Cardiac fibroblast (primary cell): ENCODE results near the gene IL19.
"Not testable (repeated sequence)": the region's sequence is repeated elsewhere in the genome, so short reads cannot be mapped to it uniquely, and the experiment has no call there.

Experiments used
- DNase-seq, 2 donors: peaks; one replicate each; pipeline versions ENCODE4 v3.0.0 to v3.0.0-alpha.2; 2010; ENCODE audit warnings: low read depth in 2 of 2
- H3K4me3 ChIP-seq, 2 donors: replicated peaks in 1 of 2; 1 replicate in 1 of 2; 2 replicates in 1 of 2; pipeline ENCODE4 v1.5.1; 2011; ENCODE audit warnings: low read depth in 2 of 2, low read length in 2 of 2, mild to moderate bottlenecking in 2 of 2, moderate library complexity in 1 of 2
- TF ChIP-seq, protein P1 (sequence below): IDR thresholded peaks from one replicate; pipeline ENCODE4 v1.5.1; 2011; ENCODE audit warnings: low read depth, mild to moderate bottlenecking, low read length, inconsistent platforms

IL19 gene

DNA sequence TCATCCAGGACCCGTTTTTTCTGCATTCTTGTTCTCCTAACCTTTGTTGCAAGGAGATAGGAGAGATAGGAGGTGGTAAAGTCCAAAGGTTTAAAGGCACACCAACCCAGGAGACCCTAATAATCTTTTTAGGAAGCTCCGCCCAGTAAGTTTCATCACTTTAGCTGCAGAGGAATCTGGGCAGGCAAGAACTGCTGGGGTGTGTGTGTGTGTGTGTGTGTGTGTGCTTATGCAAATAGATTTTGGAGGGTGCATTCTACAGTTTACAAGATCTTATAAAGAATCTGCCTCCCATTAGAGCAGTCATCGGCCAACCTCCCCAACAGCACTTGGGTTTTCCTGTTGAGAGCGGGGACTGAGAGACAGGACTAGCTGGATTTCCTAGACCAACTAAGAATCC is 5.7 kb downstream of the IL19 start:
- DNase-seq = peak in 1 of 2 donors; percentile 53
- H3K4me3 ChIP-seq = no peak overlapping the region
- TF ChIP-seq, protein P1, sequence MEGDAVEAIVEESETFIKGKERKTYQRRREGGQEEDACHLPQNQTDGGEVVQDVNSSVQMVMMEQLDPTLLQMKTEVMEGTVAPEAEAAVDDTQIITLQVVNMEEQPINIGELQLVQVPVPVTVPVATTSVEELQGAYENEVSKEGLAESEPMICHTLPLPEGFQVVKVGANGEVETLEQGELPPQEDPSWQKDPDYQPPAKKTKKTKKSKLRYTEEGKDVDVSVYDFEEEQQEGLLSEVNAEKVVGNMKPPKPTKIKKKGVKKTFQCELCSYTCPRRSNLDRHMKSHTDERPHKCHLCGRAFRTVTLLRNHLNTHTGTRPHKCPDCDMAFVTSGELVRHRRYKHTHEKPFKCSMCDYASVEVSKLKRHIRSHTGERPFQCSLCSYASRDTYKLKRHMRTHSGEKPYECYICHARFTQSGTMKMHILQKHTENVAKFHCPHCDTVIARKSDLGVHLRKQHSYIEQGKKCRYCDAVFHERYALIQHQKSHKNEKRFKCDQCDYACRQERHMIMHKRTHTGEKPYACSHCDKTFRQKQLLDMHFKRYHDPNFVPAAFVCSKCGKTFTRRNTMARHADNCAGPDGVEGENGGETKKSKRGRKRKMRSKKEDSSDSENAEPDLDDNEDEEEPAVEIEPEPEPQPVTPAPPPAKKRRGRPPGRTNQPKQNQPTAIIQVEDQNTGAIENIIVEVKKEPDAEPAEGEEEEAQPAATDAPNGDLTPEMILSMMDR = no peak

DNA sequence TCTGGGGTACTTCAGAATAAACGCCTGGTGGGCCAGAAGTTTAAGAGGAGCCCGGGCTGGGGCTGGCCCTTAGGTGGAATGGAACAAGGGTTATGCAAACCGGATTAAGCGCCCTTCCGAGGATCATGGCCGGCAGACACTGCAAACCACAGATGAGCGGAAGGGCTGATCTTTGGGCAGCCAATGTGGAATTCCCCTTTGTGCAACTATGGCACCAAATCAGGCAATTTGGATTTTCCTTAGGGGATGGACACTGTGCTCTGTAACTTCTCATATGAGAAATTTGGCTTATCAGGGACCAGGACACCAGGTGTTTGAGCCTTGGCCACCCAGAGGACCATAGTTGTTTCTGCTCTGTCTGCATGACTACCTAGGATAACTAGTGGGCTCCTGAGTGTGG is 7.5 kb downstream of the IL19 start:
- no peak overlapping the region for H3K4me3 ChIP-seq
- no peak for DNase-seq
- TF ChIP-seq, protein P1 = no peak

DNA sequence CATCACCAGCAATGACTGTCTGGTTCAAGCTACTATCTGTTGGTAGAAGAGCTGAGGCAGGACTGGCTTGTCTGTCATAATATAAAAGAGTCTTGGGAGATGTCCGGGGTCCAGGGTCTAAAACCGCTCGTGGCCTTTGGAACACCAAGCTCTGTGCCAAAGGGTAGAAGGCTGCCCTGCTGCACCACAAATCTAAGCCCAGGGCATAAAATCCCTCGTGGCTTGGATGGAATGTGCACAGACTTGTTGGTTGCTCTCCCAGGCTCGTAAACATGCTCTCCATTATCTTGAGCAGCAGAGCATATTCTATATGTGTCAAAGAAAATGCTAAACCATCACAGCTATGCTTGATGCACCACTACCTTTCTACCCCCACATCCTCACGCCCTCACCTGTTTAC is 8.3 kb downstream of the IL19 start:
- not testable (repeated sequence) for H3K4me3 ChIP-seq, DNase-seq

DNA sequence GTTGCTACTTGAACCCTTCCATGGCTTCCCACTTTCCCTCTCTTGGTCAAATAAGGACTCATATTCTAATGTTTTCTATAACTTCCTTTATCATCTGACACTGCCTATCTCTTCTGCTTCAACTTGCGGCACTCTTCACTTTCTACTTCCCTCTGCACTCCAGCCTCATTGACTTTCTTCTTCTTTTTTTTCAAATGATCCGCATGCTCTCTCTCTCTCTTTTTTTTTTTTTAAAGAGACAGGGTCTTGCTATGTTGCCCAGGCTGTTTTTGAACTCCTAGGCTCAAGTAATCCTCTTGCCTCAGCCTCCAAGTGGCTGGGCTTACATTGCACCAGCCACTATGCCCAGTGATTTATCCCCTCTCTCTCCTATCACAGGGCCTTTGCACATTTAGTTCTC is 9.1 kb downstream of the IL19 start:
- TF ChIP-seq, protein P1 = no peak
- no peak for DNase-seq
- no peak overlapping the region for H3K4me3 ChIP-seq

DNA sequence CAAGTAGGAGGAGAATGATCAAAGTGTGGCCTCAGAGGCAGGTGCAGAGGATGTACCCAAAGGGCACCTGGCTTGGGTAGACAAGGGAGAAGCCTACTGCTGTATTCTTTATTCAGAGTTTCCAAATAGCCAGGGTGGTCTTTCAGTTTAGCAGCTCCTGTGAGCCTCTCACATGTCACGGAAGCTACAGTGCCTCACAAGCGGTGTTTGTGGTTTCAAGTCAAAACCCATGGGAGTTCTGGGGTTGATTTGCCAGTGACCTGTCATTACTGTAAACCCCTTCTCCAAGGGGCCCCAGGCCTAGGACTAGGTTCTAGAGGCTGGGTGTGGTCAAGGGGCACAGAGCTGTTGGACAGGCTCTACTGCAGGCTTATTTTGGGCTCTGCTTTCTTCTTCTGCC is 11.9 kb downstream of the IL19 start:
- no peak for DNase-seq
- TF ChIP-seq, protein P1 = no peak
- H3K4me3 ChIP-seq = no peak overlapping the region

DNA sequence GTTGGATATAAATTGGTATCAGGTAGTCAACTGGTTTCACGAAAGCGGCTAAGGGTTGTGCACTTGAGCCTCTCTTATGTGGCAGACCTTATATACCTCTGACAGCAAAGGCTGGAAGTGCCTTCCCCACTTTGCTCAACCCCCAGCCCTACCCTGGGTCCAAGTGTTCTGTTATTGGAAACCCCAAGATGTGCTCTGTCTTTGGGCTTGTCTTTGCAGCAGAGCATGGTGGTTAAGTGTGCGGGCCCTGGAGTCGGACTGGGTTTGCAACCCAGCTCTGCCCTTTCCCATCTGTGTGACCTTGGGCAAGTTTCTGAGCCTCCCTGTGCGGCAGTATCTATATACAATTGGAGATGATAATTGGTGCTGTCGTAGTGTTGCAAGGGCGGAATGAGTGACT is 12.9 kb downstream of the IL19 start:
- no peak for DNase-seq
- H3K4me3 ChIP-seq = no peak overlapping the region
- TF ChIP-seq, protein P1 = no peak

DNA sequence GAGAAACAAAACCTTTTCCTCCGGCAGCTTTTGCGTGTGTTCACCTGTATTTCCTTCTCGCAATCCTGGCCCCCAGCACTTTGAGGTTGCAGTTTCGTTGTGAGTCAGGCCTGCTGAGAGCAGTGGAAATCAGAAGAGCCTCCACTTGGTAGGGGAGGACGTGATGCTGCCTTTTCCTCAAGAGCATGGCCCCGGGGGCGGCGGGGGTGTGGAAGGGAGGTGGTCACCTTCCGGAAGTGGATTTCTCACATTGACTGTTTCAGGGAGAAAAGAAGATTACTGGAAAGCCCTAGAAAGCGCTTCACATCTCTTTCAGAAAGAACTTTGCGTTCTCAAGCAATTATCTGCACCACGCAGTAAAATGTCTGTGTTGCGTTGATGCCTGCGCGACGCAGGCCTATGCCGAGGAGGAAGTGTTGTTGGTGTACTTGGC is 13.9 kb downstream of the IL19 start:
- DNase-seq = no peak
- TF ChIP-seq, protein P1 = no peak

More for the DNA sequence above, 13.9 kb downstream of the IL19 start:
- H3K4me3 ChIP-seq = no peak overlapping the region
